Neural progenitor cell (in vitro differentiated cells): Measurements from ENCODE around the gene ESPNL. TPM values are rescaled to one million over a fixed set of nuclear protein-coding genes. Genes with fewer than 3 reads are reported as not detected.
A peak's percentile ranks its signal among the peaks of the same experiment; 100 is the strongest.

Source experiments
- DNase-seq: peaks from one replicate; pipeline ENCODE4 v3.0.0-alpha.2; 2016; ENCODE audit warnings: low spot score
- H2AFZ ChIP-seq: fragments of 200-600 bp; sonication (generic); replicated peaks from 2 replicates; pipeline ENCODE4 v1.6.1; 2016; ENCODE audit warnings: antibody characterized with exemption
- H3F3A ChIP-seq: fragments of 200-600 bp; sonication (generic); 2 replicates; pipeline ENCODE4 v1.6.1; 2016; ENCODE audit warnings: antibody characterized with exemption, low read depth
- H3K27ac ChIP-seq: fragments of 200-600 bp; sonication (generic); 2 replicates; pipeline ENCODE4 v1.5.1; 2016; ENCODE audit warnings: mild to moderate bottlenecking
- H3K27me3 ChIP-seq: fragments of 200-600 bp; sonication (generic); 2 replicates; pipeline ENCODE4 v1.6.1; 2016; ENCODE audit warnings: mild to moderate bottlenecking, moderate library complexity
- H3K36me3 ChIP-seq: fragments of 200-600 bp; sonication (generic); 2 replicates; pipeline ENCODE4 v1.5.1; 2016
- H3K4me1 ChIP-seq: fragments of 200-600 bp; sonication (generic); 2 replicates; pipeline ENCODE4 v1.6.1; 2016; ENCODE audit warnings: mixed run types
- H3K4me2 ChIP-seq: fragments of 200-600 bp; sonication (generic); 2 replicates; pipeline ENCODE4 v1.6.1; 2016
- H3K4me3 ChIP-seq: fragments of 200-600 bp; sonication (generic); 2 replicates; pipeline ENCODE4 v1.5.1; 2016
- H3K79me2 ChIP-seq: fragments of 200-600 bp; sonication (generic); 2 replicates; pipeline ENCODE4 v1.6.1; 2016; ENCODE audit warnings: low read depth
- H3K9ac ChIP-seq: fragments of 200-600 bp; sonication (generic); 2 replicates; pipeline ENCODE4 v1.6.1; 2016
- H3K9me3 ChIP-seq: fragments of 200-600 bp; sonication (generic); 2 replicates; pipeline ENCODE4 v1.5.1; 2016; ENCODE audit warnings: low read depth
- H4K20me1 ChIP-seq: fragments of 200-600 bp; sonication (generic); 2 replicates; pipeline ENCODE4 v1.6.1; 2016; ENCODE audit warnings: low read depth
- H3K27ac Mint-ChIP-seq: 3 replicates; pipeline ENCODE4 v1.8.0; 2021; ENCODE audit warnings: mixed read lengths
- H3K27me3 Mint-ChIP-seq: 2 replicates; pipeline ENCODE4 v1.8.0; 2022; ENCODE audit warnings: low read depth, mild to moderate bottlenecking, inconsistent platforms, moderate library complexity, mixed read lengths; ENCODE audit not compliant: insufficient read depth
- H3K36me3 Mint-ChIP-seq: 3 replicates; pipeline ENCODE4 v1.8.0; 2021; ENCODE audit warnings: mixed read lengths
- H3K4me1 Mint-ChIP-seq: 3 replicates; pipeline ENCODE4 v1.8.0; 2021; ENCODE audit warnings: mixed read lengths
- H3K4me3 Mint-ChIP-seq: 3 replicates; pipeline ENCODE4 v1.8.0; 2021; ENCODE audit warnings: mild to moderate bottlenecking, moderate library complexity, mixed read lengths
- H3K9me3 Mint-ChIP-seq: 3 replicates; pipeline ENCODE4 v1.8.0; 2020; ENCODE audit warnings: mixed read lengths
- EZH2 ChIP-seq: fragments of 200-600 bp; sonication (generic); IDR thresholded peaks from 2 replicates; pipeline ENCODE4 v1.6.1; 2017; ENCODE audit warnings: antibody characterized with exemption, mild to moderate bottlenecking, moderate library complexity
- EZH2phosphoT487 ChIP-seq: fragments of 200-600 bp; sonication (generic); IDR thresholded peaks from 2 replicates; pipeline ENCODE4 v1.6.1; 2017; ENCODE audit warnings: antibody characterized with exemption
- total RNA-seq: library from RNA; depleted of rRNA; stranded (reverse); fragments of >200 nt; gene quantifications from 2 replicates; pipeline ENCODE4 v1.2.3, GENCODE V29; 2015; ENCODE audit warnings: low replicate concordance
- TF ChIP-seq, protein P1 (sequence below): fragments of 200-600 bp; sonication (generic); IDR thresholded peaks from 2 replicates; pipeline ENCODE4 v1.5.1; 2017; ENCODE audit warnings: antibody characterized with exemption, mild to moderate bottlenecking

ESPNL gene
- total RNA-seq, 1 donor from 2014 or later: 0.58 TPM

- Histone ChIP-seq H3K4me2 (no peak overlapping the region), H3F3A (no peaks in the 10 kb centered on the region), H4K20me1 (no peaks in the 10 kb centered on the region), H2AFZ (no peak overlapping the region), H3K79me2 (no peaks in the 10 kb centered on the region), H3K9ac (no peak overlapping the region), H3K4me1 (peaks cover 8% of the 10 kb centered on the region), H3K9me3 (no peaks in the 10 kb centered on the region), H3K36me3 (no peaks in the 10 kb centered on the region), H3K4me3 (no peak overlapping the region), H3K27ac (no peak overlapping the region), H3K27me3 (no peaks in the 10 kb centered on the region)
- TF ChIP-seq EZH2: no peak
- Mint-ChIP-seq H3K9me3 (no peaks in the 10 kb centered on the region), H3K36me3 (no peaks in the 10 kb centered on the region), H3K4me1 (no peaks in the 10 kb centered on the region), H3K4me3 (no peak overlapping the region), H3K27me3 (peaks cover 7% of the 10 kb centered on the region), H3K27ac (no peak overlapping the region)
- no peak for DNase-seq
Observed at GRCh38 chr2:238142382-238143205, 42.5 kb downstream of the ESPNL start.

- H3K4me3 Mint-ChIP-seq: no peak overlapping the region
- no peak overlapping the region for H2AFZ ChIP-seq
- H3K27ac Mint-ChIP-seq: no peak overlapping the region
Observed at GRCh38 chr2:238143239-238143951, 43.3 kb downstream of the ESPNL start.

GRCh38 chr2:238144262-238144661 is 44.1 kb downstream of the ESPNL start:
- Histone ChIP-seq H2AFZ (no peak overlapping the region), H3K4me1 (peaks cover 1% of the 10 kb centered on the region), H3K79me2 (no peaks in the 10 kb centered on the region), H3K36me3 (no peaks in the 10 kb centered on the region), H3F3A (no peaks in the 10 kb centered on the region), H3K4me2 (no peak overlapping the region), H3K9ac (no peak overlapping the region), H4K20me1 (no peaks in the 10 kb centered on the region), H3K27me3 (no peaks in the 10 kb centered on the region), H3K9me3 (no peaks in the 10 kb centered on the region), H3K27ac (no peak overlapping the region), H3K4me3 (no peak overlapping the region)
- Mint-ChIP-seq H3K9me3 (no peaks in the 10 kb centered on the region), H3K27me3 (peaks cover 7% of the 10 kb centered on the region), H3K4me3 (no peak overlapping the region), H3K36me3 (no peaks in the 10 kb centered on the region), H3K27ac (no peak overlapping the region), H3K4me1 (no peaks in the 10 kb centered on the region)
- no peak for DNase-seq
- TF ChIP-seq, protein P1, sequence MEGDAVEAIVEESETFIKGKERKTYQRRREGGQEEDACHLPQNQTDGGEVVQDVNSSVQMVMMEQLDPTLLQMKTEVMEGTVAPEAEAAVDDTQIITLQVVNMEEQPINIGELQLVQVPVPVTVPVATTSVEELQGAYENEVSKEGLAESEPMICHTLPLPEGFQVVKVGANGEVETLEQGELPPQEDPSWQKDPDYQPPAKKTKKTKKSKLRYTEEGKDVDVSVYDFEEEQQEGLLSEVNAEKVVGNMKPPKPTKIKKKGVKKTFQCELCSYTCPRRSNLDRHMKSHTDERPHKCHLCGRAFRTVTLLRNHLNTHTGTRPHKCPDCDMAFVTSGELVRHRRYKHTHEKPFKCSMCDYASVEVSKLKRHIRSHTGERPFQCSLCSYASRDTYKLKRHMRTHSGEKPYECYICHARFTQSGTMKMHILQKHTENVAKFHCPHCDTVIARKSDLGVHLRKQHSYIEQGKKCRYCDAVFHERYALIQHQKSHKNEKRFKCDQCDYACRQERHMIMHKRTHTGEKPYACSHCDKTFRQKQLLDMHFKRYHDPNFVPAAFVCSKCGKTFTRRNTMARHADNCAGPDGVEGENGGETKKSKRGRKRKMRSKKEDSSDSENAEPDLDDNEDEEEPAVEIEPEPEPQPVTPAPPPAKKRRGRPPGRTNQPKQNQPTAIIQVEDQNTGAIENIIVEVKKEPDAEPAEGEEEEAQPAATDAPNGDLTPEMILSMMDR: no peak
- no peak for TF ChIP-seq EZH2
- TF ChIP-seq EZH2phosphoT487: no peak

More at GRCh38 chr2:238143239-238143951, 43.3 kb downstream of the ESPNL start:
- peaks cover 7% of the 10 kb centered on the region for H3K27me3 Mint-ChIP-seq
- DNase-seq: no peak
- Histone ChIP-seq H3K27ac (no peak overlapping the region), H3K4me2 (no peak overlapping the region), H3F3A (no peaks in the 10 kb centered on the region), H3K27me3 (no peaks in the 10 kb centered on the region), H3K4me1 (peaks cover 8% of the 10 kb centered on the region), H4K20me1 (no peaks in the 10 kb centered on the region), H3K36me3 (no peaks in the 10 kb centered on the region), H3K4me3 (no peak overlapping the region), H3K9ac (no peak overlapping the region), H3K9me3 (no peaks in the 10 kb centered on the region), H3K79me2 (no peaks in the 10 kb centered on the region)
- no peaks in the 10 kb centered on the region for H3K9me3 Mint-ChIP-seq
- no peak for TF ChIP-seq EZH2phosphoT487
- TF ChIP-seq EZH2: no peak
- TF ChIP-seq, protein P1: no peak
- no peaks in the 10 kb centered on the region for H3K36me3 Mint-ChIP-seq
- no peaks in the 10 kb centered on the region for H3K4me1 Mint-ChIP-seq

DNA sequence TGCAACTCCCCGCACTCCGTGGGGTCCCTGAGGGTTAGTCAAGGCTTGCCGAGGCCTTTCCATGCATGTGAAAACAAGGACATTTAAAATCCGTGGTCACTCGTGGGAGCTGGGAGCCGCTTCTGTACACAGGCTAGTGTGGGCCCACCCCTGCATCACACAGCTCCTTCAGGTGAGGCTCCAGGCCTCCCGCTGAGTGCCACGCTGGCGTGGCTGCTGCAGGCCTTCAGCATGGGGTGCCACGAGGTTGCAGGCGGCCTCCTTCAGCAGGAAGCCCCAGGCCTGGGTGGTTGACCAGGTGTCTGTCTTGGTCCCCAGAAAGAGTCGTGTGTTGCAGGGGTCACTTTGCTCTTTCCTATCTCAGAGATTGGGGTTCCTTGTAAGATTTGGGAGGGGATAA is 44.9 kb downstream of the ESPNL start:
- no peaks in the 10 kb centered on the region for H3K4me1 Mint-ChIP-seq
- no peaks in the 10 kb centered on the region for H3K36me3 Mint-ChIP-seq
- no peaks in the 10 kb centered on the region for H3K9me3 Mint-ChIP-seq
- DNase-seq: no peak
- H3K27me3 Mint-ChIP-seq: peaks cover 7% of the 10 kb centered on the region
- Histone ChIP-seq H3K9ac (no peak overlapping the region), H2AFZ (no peak overlapping the region), H3K79me2 (no peaks in the 10 kb centered on the region), H3K4me2 (no peak overlapping the region), H3F3A (no peaks in the 10 kb centered on the region), H4K20me1 (no peaks in the 10 kb centered on the region), H3K9me3 (no peaks in the 10 kb centered on the region), H3K4me1 (no peaks in the 10 kb centered on the region), H3K27ac (no peak overlapping the region), H3K27me3 (no peaks in the 10 kb centered on the region), H3K4me3 (no peak overlapping the region), H3K36me3 (no peaks in the 10 kb centered on the region)
- no peak for TF ChIP-seq EZH2phosphoT487
- TF ChIP-seq, protein P1: no peak
- TF ChIP-seq EZH2: no peak
- H3K27ac Mint-ChIP-seq: peak overlapping the region; percentile 69
- H3K4me3 Mint-ChIP-seq: no peak overlapping the region
